Kidney (tissue), 14 donors: ENCODE measurements around the gene NFYA. TPM values are rescaled to one million over a fixed set of nuclear protein-coding genes. Genes with fewer than 3 reads are reported as not detected.
A peak's percentile ranks its signal among the peaks of the same experiment; 100 is the strongest.

Experiments used
- DNase-seq, 5 donors: peaks; one replicate each; pipeline ENCODE4 v3.0.0-alpha.2; 2013 to 2020
- FAIRE-seq: peaks from 2 replicates; lab custom pipeline; 2012; peaks lifted over from hg19 to GRCh38; lab: Jason Lieb, UNC
- H3K27ac ChIP-seq, 2 donors: one replicate each; pipeline ENCODE4 v1.7.0; 2013; ENCODE audit warnings: low read depth in 2 of 2, low read length in 2 of 2, inconsistent platforms in 1 of 2
- H3K27me3 ChIP-seq: one replicate; pipeline ENCODE4 v1.7.1; 2013; ENCODE audit warnings: low read length, inconsistent platforms; ENCODE audit not compliant: control insufficient read depth, insufficient read depth
- H3K36me3 ChIP-seq, 3 donors: one replicate each; pipeline versions ENCODE4 v1.7.0 to v1.7.1; 2013; ENCODE audit warnings: low read length in 3 of 3, control low read depth in 1 of 3, inconsistent platforms in 1 of 3; ENCODE audit not compliant: insufficient read depth in 3 of 3, control insufficient read depth in 2 of 3
- H3K4me1 ChIP-seq, 3 donors: one replicate each; pipeline versions ENCODE4 v1.7.0 to v1.7.1; 2013; ENCODE audit warnings: low read length in 3 of 3, inconsistent platforms in 1 of 3, low read depth in 1 of 3; ENCODE audit not compliant: control insufficient read depth in 2 of 3, insufficient read depth in 2 of 3
- H3K4me3 ChIP-seq, 3 donors: one replicate each; pipeline versions ENCODE4 v1.7.0 to v1.8.1; 2013; ENCODE audit warnings: low read length in 3 of 3, control low read depth in 1 of 3, inconsistent platforms in 1 of 3
- H3K9ac ChIP-seq, 3 donors: one replicate each; pipeline versions ENCODE4 v1.7.0 to v1.7.1; 2013; ENCODE audit warnings: low read length in 3 of 3, control low read depth in 1 of 3, inconsistent platforms in 1 of 3
- H3K9me3 ChIP-seq, 3 donors: one replicate each; pipeline versions ENCODE4 v1.7.0 to v1.7.1; 2013; ENCODE audit warnings: low read length in 3 of 3, control low read depth in 1 of 3, inconsistent platforms in 1 of 3; ENCODE audit not compliant: control insufficient read depth in 2 of 3, insufficient read depth in 1 of 3
- CTCF ChIP-seq: IDR thresholded peaks from 3 replicates; pipeline ENCODE4 v1.5.1; 2012; ENCODE audit warnings: mild to moderate bottlenecking, moderate library complexity, borderline replicate concordance; ENCODE audit not compliant: insufficient read depth; ENCODE audit errors: extremely low read depth
- intact Hi-C: fragments of 100-400 bp; cut with DNase I; formaldehyde crosslinking; loops from one replicate; pipeline ENCODE4 v1.11.1; 2022
- polyA plus RNA-seq: library from polyadenylated mRNA; stranded (reverse); fragments of 350-450 nt; fragmentation: Illumina TruSeq; extraction: RNeasy Lipid Tissue Mini Kit (QIAGEN cat#74804); gene quantifications from one replicate; pipeline ENCODE4 v1.2.3, GENCODE V29; 2014; ENCODE audit warnings: low read depth, low replicate concordance; ENCODE audit not compliant: insufficient read depth
- total RNA-seq: library from RNA; stranded (reverse); fragmentation: NEBNext Ultra II Directional; extraction: Animal tissue kit (Norgen Biotek cat#: 25700); gene quantifications from one replicate; pipeline ENCODE4 v1.2.1, GENCODE V29; 2021
- donor health status: control.
- donor health status: control.
- donor health status: control.
- donor health status: control.
- donor health status: control.
- donor health status: DM: yes; HTN: yes; CAD: no.
- donor health status: Normal renal cell carcinoma (clear cell type).

Gene NFYA
- total and polyA plus RNA-seq, 2 donors from 2014 or later = 6.4 to 22.5 TPM

- H3K4me1 ChIP-seq = peaks cover 0 to 23% (median 5%) of the 10 kb centered on the region in 3 donors
- FAIRE-seq = no peak
Measured at GRCh38 chr6:41040101-41040939, 32.5 kb upstream of the NFYA start.

GRCh38 chr6:41040940-41041536 lies 31.7 kb upstream of the NFYA start:
- Histone ChIP-seq H3K9me3 (no peaks in the 10 kb centered on the region), H3K27me3 (no peaks in the 10 kb centered on the region), H3K27ac (peak overlapping the region; percentile 79 to 85), H3K9ac (no peak overlapping the region), H3K36me3 (no peaks in the 10 kb centered on the region), H3K4me1 (peaks cover 0 to 28% (median 8%) of the 10 kb centered on the region in 3 donors), H3K4me3 (no peak overlapping the region)
- DNase-seq (no peak), FAIRE-seq (no peak)
- no peak for TF ChIP-seq CTCF
- intact Hi-C loops = no loop called here

More at GRCh38 chr6:41040101-41040939, 32.5 kb upstream of the NFYA start:
- TF ChIP-seq CTCF = no peak
- Histone ChIP-seq H3K4me3 (peak overlapping the region in 2 of 3 donors; percentile 30 to 42), H3K27me3 (no peaks in the 10 kb centered on the region), H3K9ac (peak overlapping the region in 1 of 3 donors; percentile 47), H3K36me3 (no peaks in the 10 kb centered on the region), H3K27ac (peak overlapping the region; percentile 86 to 91), H3K9me3 (no peaks in the 10 kb centered on the region)
- DNase-seq = peak in 3 of 5 donors; percentile 44 to 90 (median 61)
- intact Hi-C loops = no loop called here

- Histone ChIP-seq H3K36me3 (no peaks in the 10 kb centered on the region), H3K4me3 (no peak within 1 kb of the TSS), H3K27ac (peak within 1 kb of the TSS; percentile 79 to 85), H3K9ac (no peak within 1 kb of the TSS), H3K9me3 (no peaks in the 10 kb centered on the region), H3K27me3 (no peaks in the 10 kb centered on the region), H3K4me1 (peaks cover 0 to 23% (median 12%) of the 10 kb centered on the region in 3 donors)
- TF ChIP-seq CTCF = no peak
- DNase-seq = no peak
- no peak for FAIRE-seq
- intact Hi-C loops = no loop called here
Measured at GRCh38 chr6:41042226-41043055, 30.3 kb upstream of the NFYA start, which contains the start of gene TSPO2. Gene TSPO2 (plus strand): TSS chr6:41042467. CDS start chr6:41042986, 519 bp downstream.
